PC-3 (cell line): Measurements from ENCODE around the gene C1GALT1C1. TPM values are rescaled to one million over a fixed set of nuclear protein-coding genes. Genes with fewer than 3 reads are reported as not detected.
"Not testable (repeated sequence)": the region's sequence is repeated elsewhere in the genome, so short reads cannot be mapped to it uniquely, and the experiment has no call there.

Experiments used
- ATAC-seq: fragments of 200-7000 bp; cut with Tn5 transposase; 2 replicates; pipeline ENCODE4 v1.9.1; 2020; ENCODE audit warnings: mild to moderate bottlenecking, moderate library complexity
- BruUV-seq: library from RNA; stranded (reverse); fragments of 400-500 nt; replicated peaks from 2 replicates; lab custom pipeline; 2021; lab: Mats Ljungman, UMichigan
- CTCF ChIA-PET: fragments of 300-600 bp; sonication (Branson Sonifier 250); formaldehyde crosslinking; loops from one replicate; lab custom pipeline; 2022; ENCODE audit warnings: antibody characterized with exemption; lab: Charles Lee
- POLR2A ChIA-PET: fragments of 300-600 bp; sonication (Branson Sonifier 250); formaldehyde crosslinking; loops from one replicate; lab custom pipeline; 2022; ENCODE audit warnings: antibody characterized with exemption; ENCODE audit not compliant: unreplicated experiment; lab: Charles Lee
- DNase-seq: peaks from one replicate; pipeline ENCODE4 v3.0.0-alpha.2; 2015
- H2AFZ ChIP-seq: fragments of 300-600 bp; sonication (generic); 2 replicates; pipeline ENCODE4 v1.6.0; 2016; ENCODE audit warnings: antibody characterized with exemption, low read length
- H3F3A ChIP-seq: fragments of 300-600 bp; sonication (generic); one replicate; pipeline ENCODE4 v1.6.0; 2017; ENCODE audit warnings: antibody characterized with exemption, low read length, control low read depth, mild to moderate bottlenecking; ENCODE audit not compliant: unreplicated experiment
- H3K27ac ChIP-seq: fragments of 300-600 bp; sonication (generic); 2 replicates; pipeline ENCODE4 v1.5.1; 2016; ENCODE audit warnings: mild to moderate bottlenecking, low read length
- H3K27me3 ChIP-seq: fragments of 300-600 bp; sonication (generic); 2 replicates; pipeline ENCODE4 v1.6.1; 2016; ENCODE audit warnings: low read length, mixed read lengths
- H3K36me3 ChIP-seq: fragments of 300-600 bp; sonication (generic); 2 replicates; pipeline ENCODE4 v1.6.1; 2016; ENCODE audit warnings: low read depth, mixed run types, low read length, mixed read lengths
- H3K4me1 ChIP-seq: fragments of 300-600 bp; sonication (generic); 2 replicates; pipeline ENCODE4 v1.5.1; 2016; ENCODE audit warnings: low read length; ENCODE audit not compliant: insufficient read depth
- H3K4me2 ChIP-seq: fragments of 300-600 bp; sonication (generic); 2 replicates; pipeline ENCODE4 v1.6.0; 2016; ENCODE audit warnings: low read length
- H3K4me3 ChIP-seq: fragments of 300-600 bp; sonication (generic); 2 replicates; pipeline ENCODE4 v1.5.1; 2016; ENCODE audit warnings: mild to moderate bottlenecking, low read length, mixed read lengths
- H3K79me2 ChIP-seq: fragments of 300-600 bp; sonication (generic); 2 replicates; pipeline ENCODE4 v1.6.1; 2017; ENCODE audit warnings: low read length, mixed read lengths
- H3K9ac ChIP-seq: fragments of 300-600 bp; sonication (generic); 2 replicates; pipeline ENCODE4 v1.6.0; 2016; ENCODE audit warnings: mild to moderate bottlenecking, low read length
- H3K9me2 ChIP-seq: fragments of 300-600 bp; sonication (generic); replicated peaks from 2 replicates; pipeline ENCODE4 v1.6.1; 2016; ENCODE audit warnings: mixed run types, low read length, mixed read lengths
- H3K9me3 ChIP-seq: fragments of 300-600 bp; sonication (generic); 2 replicates; pipeline ENCODE4 v1.6.1; 2016; ENCODE audit warnings: low read length, mixed read lengths
- H4K20me1 ChIP-seq: fragments of 300-600 bp; sonication (generic); 2 replicates; pipeline ENCODE4 v1.6.1; 2016; ENCODE audit warnings: low read length, mixed read lengths
- CTCF ChIP-seq: fragments of 300-600 bp; sonication (generic); conservative IDR thresholded peaks from 2 replicates; pipeline ENCODE4 v1.5.1; 2017; ENCODE audit warnings: antibody characterized with exemption, low read depth, mild to moderate bottlenecking, low read length
- EZH2 ChIP-seq: fragments of 300-600 bp; sonication (generic); IDR thresholded peaks from one replicate; pipeline ENCODE4 v1.6.1; 2017; ENCODE audit warnings: antibody characterized with exemption, mild to moderate bottlenecking, low read length; ENCODE audit not compliant: unreplicated experiment
- EZH2phosphoT487 ChIP-seq: fragments of 300-600 bp; sonication (generic); IDR thresholded peaks from 2 replicates; pipeline ENCODE4 v1.6.1; 2018; ENCODE audit warnings: mild to moderate bottlenecking, antibody characterized with exemption, low read length, borderline replicate concordance
- intact Hi-C: fragments of 100-400 bp; cut with micrococcal nuclease; formaldehyde crosslinking; loops from 2 replicates; pipeline ENCODE4 v1.9.0; 2023
- total RNA-seq: library from RNA; depleted of rRNA; stranded (reverse); fragments of >200 nt; gene quantifications from 2 replicates; pipeline ENCODE4 v1.2.3, GENCODE V29; 2014

Gene C1GALT1C1
- total RNA-seq, 1 experiment from 2014 or later, result 37.2 TPM

DNA sequence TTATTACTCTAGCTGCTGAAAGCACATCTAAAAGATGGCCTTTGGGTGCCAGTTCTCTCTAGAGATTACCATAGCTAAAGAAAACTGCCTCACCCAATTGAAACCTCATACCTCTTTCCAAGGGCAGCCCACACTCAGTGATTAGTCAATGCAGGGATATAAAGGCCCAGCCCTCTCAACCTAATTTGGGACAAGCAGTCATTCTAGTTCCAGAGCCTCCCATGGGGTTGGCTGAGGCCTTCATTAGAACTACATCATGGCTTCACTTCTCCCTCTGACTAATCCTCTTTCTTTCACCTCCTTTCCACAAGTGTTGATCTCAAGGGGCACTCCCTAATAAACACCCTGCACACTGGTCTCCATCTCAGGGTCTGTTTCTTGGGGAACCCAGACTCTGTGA is 38.5 kb upstream of the C1GALT1C1 start:
- no peak for TF ChIP-seq EZH2phosphoT487
- no peak overlapping the region for H2AFZ ChIP-seq
- no peaks in the 10 kb centered on the region for H3K27me3 ChIP-seq
- no peaks in the 10 kb centered on the region for H4K20me1 ChIP-seq
- no peak for ATAC-seq
- DNase-seq, result no peak
- no peaks in the 10 kb centered on the region for H3K9me2 ChIP-seq
- H3K4me2 ChIP-seq, result no peak overlapping the region
- CTCF ChIA-PET, result no interaction called here
- peaks cover 28% of the 10 kb centered on the region for H3K4me1 ChIP-seq
- no peaks in the 10 kb centered on the region for H3F3A ChIP-seq
- no TSS peak for BruUV-seq
- H3K4me3 ChIP-seq, result no peak overlapping the region
- no peaks in the 10 kb centered on the region for H3K36me3 ChIP-seq
- POLR2A ChIA-PET, result no interaction called here
- intact Hi-C loops, result no loop called here
- H3K79me2 ChIP-seq, result no peaks in the 10 kb centered on the region
- no peak overlapping the region for H3K27ac ChIP-seq
- no peaks in the 10 kb centered on the region for H3K9me3 ChIP-seq
- H3K9ac ChIP-seq, result no peak overlapping the region

GRCh38 chrX:120664535-120664934 is 34.7 kb upstream of the C1GALT1C1 start:
- H3K79me2 ChIP-seq, BruUV-seq, H4K20me1 ChIP-seq, H3K9me2 ChIP-seq, H2AFZ ChIP-seq, ATAC-seq, H3K9ac ChIP-seq, H3K9me3 ChIP-seq, CTCF ChIA-PET, H3K36me3 ChIP-seq, H3K27ac ChIP-seq, H3K4me3 ChIP-seq, POLR2A ChIA-PET, DNase-seq, H3K27me3 ChIP-seq, H3K4me2 ChIP-seq, H3F3A ChIP-seq: not testable (repeated sequence)
- intact Hi-C loops, result loop anchor here (1.0 to 5.0 kb wide), 3 partner anchors 106 to 166 kb away; no protein-coding TSS in a partner anchor
- H3K4me1 ChIP-seq, result peaks cover 32% of the 10 kb centered on the region

- POLR2A ChIA-PET, result no interaction called here
- no TSS peak for BruUV-seq
- Histone ChIP-seq H3K9ac (0 out of 2 replicates have a peak overlapping the region, but pooled peaks have one; percentile 21), H3K79me2 (no peaks in the 10 kb centered on the region), H3K27ac (peak overlapping the region; percentile 50), H3K36me3 (no peaks in the 10 kb centered on the region), H3K9me2 (no peaks in the 10 kb centered on the region), H3K4me1 (peaks cover 35% of the 10 kb centered on the region), H3K4me2 (peak overlapping the region; percentile 18; the same call in 1 of the 2 replicates), H3K27me3 (no peaks in the 10 kb centered on the region), H3K9me3 (no peaks in the 10 kb centered on the region), H3K4me3 (no peak overlapping the region), H2AFZ (no peak overlapping the region), H4K20me1 (no peaks in the 10 kb centered on the region), H3F3A (no peaks in the 10 kb centered on the region)
- TF ChIP-seq CTCF (peak; percentile 71), EZH2phosphoT487 (no peak)
- DNase-seq (peak; percentile 57), ATAC-seq (no peak)
- intact Hi-C loops, result loop anchor here (1.0 to 5.0 kb wide), 3 partner anchors 107 to 166 kb away; no protein-coding TSS in a partner anchor
- CTCF ChIA-PET, result no interaction called here
Observed at GRCh38 chrX:120664081-120664480, 34.2 kb upstream of the C1GALT1C1 start.

DNA sequence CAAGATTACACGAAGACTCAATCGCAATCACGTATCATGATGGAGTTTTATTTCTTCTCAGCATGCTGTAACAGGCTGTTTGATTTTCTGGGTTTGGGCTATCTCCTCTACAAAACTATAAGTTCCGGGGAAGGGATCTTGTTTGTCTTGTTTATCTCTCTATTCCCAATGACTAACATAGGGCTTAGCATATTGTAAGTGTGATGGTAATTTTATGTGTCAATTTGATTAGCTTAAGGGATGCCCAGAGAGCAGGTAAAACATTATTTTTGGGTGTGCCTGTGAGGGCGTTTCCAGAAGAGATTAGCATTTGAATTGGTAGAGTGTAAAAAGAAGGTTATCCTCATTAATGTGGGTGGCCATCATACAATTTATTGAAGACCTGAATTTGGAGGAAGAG is 32.8 kb upstream of the C1GALT1C1 start:
- H3K9me3 ChIP-seq, result no peaks in the 10 kb centered on the region
- no peaks in the 10 kb centered on the region for H3F3A ChIP-seq
- ChIA-PET POLR2A (interaction anchor here (0.7 kb wide), 1 partner anchor 58 kb away, joined by 5 read pairs; no protein-coding TSS in a partner anchor), CTCF (interaction anchor here (0.8 kb wide), 1 partner anchor 177 kb away, joined by 4 read pairs; no protein-coding TSS in a partner anchor)
- no peak for DNase-seq
- H3K27me3 ChIP-seq, result no peaks in the 10 kb centered on the region
- H3K4me2 ChIP-seq, result no peak overlapping the region
- H3K27ac ChIP-seq, result 0 out of 2 replicates have a peak overlapping the region, but pooled peaks have one; percentile 25
- no peaks in the 10 kb centered on the region for H3K36me3 ChIP-seq
- H3K4me1 ChIP-seq, result peaks cover 35% of the 10 kb centered on the region
- H3K9me2 ChIP-seq, result no peaks in the 10 kb centered on the region
- BruUV-seq, result no TSS peak
- no peaks in the 10 kb centered on the region for H3K79me2 ChIP-seq
- H3K4me3 ChIP-seq, result no peak overlapping the region
- no peak overlapping the region for H2AFZ ChIP-seq
- no peak for ATAC-seq
- TF ChIP-seq CTCF, result no peak
- TF ChIP-seq EZH2phosphoT487, result no peak
- no peak for TF ChIP-seq EZH2
- H3K9ac ChIP-seq, result no peak overlapping the region
- no peaks in the 10 kb centered on the region for H4K20me1 ChIP-seq
- intact Hi-C loops, result loop anchor here (5.0 kb wide), 1 partner anchor 110 kb away; no protein-coding TSS in a partner anchor
